ENCODE measurements around the gene HSPE1. TPM values are rescaled to one million over a fixed set of nuclear protein-coding genes. Genes with fewer than 3 reads are reported as not detected.

HSPE1 gene
- total RNA-seq, 1 donor from 2014 or later: 349 TPM

DNA sequence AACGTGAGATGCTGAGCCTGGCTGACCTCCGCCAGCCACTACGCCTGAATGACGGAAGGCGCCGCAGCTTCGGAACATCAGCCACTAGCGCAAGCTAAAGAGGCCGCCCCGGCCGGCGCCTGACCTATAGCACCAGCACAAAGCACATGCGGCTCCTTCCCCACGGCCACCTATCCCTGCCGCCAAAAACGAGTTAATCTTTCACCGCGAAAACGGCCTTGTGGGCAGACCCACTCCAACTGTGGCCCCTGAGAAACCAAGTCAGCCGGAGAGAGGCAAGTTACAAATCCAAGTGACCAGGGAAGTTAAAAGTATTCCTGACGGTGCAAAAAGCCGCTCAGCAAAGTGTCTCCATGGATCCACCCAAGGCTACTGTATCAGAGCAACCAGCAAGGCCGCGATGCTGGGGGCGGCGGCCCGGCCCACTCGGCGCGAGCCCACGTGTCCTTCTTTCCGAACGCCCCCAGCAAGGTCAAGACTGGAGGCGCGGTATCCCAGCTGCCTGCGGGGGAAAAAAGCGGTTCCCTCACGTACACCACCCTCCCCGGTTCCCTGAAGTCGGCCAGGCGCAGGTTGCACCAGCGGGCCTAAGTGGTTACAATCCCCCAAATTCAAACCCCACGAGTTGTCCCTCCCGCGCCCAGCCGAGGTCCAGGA is 1.1 kb upstream of the HSPE1 start:
- DNase-seq (ENCODE audit: low read depth): no peak
- H3K4me3 ChIP-seq (ENCODE audit: low read depth, low read length): peak overlapping the region; percentile 82
- TF ChIP-seq, protein P1, sequence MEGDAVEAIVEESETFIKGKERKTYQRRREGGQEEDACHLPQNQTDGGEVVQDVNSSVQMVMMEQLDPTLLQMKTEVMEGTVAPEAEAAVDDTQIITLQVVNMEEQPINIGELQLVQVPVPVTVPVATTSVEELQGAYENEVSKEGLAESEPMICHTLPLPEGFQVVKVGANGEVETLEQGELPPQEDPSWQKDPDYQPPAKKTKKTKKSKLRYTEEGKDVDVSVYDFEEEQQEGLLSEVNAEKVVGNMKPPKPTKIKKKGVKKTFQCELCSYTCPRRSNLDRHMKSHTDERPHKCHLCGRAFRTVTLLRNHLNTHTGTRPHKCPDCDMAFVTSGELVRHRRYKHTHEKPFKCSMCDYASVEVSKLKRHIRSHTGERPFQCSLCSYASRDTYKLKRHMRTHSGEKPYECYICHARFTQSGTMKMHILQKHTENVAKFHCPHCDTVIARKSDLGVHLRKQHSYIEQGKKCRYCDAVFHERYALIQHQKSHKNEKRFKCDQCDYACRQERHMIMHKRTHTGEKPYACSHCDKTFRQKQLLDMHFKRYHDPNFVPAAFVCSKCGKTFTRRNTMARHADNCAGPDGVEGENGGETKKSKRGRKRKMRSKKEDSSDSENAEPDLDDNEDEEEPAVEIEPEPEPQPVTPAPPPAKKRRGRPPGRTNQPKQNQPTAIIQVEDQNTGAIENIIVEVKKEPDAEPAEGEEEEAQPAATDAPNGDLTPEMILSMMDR (conservative IDR thresholded peaks at IDR 0.05; ENCODE audit: low read depth, low read length): no peak

DNA sequence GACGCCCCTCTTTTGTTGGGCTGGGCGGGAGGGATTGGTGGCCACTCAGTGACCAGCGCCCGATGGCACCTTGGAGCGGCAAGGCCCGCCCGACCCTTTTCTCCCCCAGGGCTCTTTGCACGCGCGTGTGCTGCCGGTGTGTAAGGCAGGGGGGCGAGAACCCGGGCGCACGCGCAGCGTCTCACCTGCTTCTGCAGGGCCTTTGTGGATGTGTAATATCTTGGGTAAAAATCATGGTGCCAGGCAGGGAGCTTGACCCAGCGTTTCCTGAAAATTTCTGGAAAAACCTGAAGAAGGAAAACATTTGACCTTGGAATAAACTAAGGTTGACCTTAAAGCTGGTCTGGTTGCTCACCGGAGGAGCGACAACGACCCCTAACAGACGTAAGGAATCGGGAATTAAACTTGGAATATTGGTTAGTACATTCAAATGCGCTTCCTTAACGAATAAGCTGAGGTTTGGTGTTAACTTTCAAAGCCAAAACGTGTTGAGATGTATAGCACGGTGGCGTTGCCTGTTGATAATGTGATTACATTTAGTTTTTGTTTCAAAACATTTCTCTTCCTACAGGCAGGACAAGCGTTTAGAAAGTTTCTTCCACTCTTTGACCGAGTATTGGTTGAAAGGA is 438 bp downstream of the HSPE1 start:
- peak overlapping the region; percentile 82 for H3K4me3 ChIP-seq (ENCODE audit: low read depth, low read length)
- TF ChIP-seq, protein P1 (conservative IDR thresholded peaks at IDR 0.05; ENCODE audit: low read depth, low read length): no peak
- DNase-seq (ENCODE audit: low read depth): no peak

DNA sequence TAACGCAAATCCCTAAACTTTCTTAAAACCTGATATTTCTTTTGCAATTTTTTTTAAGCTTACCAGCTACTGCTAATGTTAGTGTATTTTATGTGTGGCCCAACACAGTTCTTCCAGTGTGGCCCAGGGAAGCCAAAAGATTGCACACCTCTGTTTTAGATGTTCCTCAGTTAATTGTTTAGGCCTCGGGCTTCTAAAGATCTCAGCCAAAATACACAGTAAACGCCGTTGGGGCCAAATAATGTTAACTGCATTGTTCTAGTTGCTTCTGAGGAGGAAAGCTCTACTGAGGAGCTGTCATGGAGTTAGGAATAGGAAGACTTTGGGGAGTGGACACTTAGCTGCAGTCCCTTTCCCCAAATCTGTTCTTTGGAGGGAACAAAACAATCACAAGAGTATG is 2.0 kb downstream of the HSPE1 start:
- DNase-seq (ENCODE audit: low read depth): no peak
- H3K4me3 ChIP-seq (ENCODE audit: low read depth, low read length): peak overlapping the region; percentile 82
- TF ChIP-seq, protein P1 (conservative IDR thresholded peaks at IDR 0.05; ENCODE audit: low read depth, low read length): no peak

DNA sequence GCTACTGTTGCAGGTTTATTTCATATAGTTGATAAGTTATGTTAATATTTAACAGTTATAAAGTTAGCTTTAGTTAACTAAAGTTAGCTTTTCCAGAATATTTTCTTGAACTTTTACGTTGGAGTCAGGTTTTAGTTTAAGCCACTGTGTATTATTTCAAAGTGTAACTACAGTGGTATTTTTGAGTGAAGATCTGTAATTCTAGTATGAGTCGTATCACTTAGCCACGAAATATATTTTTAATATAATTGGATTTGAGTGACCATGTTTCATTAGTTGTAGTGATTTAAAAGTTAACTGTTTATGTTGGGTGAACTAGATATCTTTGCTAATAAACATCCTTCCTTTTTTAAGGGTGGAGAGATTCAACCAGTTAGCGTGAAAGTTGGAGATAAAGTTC is 2.5 kb downstream of the HSPE1 start:
- TF ChIP-seq, protein P1 (conservative IDR thresholded peaks at IDR 0.05; ENCODE audit: low read depth, low read length): no peak
- no peak for DNase-seq (ENCODE audit: low read depth)

DNA sequence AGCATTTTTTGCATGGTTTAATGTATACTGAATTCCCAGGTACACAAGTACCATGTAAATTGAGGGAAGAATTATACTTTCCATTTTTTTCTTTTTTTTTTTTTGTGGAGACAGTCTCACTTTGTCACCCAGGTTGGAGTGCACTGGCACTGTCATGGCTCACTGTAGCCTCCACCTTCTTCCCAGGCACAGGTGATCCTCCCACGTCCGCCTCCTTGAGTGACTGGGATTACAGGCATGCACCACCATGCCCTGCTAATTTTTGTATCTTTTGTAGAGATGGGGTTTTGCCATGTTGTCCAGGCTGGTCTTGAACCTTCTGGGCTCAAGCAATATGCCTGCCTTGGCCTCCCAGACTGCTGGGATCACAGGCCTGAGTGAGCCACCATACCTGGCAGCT is 3.8 kb downstream of the HSPE1 start:
- TF ChIP-seq, protein P1 (conservative IDR thresholded peaks at IDR 0.05; ENCODE audit: low read depth, low read length): no peak
- H3K4me3 ChIP-seq (ENCODE audit: low read depth, low read length): no peak overlapping the region
- DNase-seq (ENCODE audit: low read depth): no peak

More for the DNA sequence above, 2.5 kb downstream of the HSPE1 start:
- H3K4me3 ChIP-seq (ENCODE audit: low read depth, low read length): peak overlapping the region; percentile 82

DNA sequence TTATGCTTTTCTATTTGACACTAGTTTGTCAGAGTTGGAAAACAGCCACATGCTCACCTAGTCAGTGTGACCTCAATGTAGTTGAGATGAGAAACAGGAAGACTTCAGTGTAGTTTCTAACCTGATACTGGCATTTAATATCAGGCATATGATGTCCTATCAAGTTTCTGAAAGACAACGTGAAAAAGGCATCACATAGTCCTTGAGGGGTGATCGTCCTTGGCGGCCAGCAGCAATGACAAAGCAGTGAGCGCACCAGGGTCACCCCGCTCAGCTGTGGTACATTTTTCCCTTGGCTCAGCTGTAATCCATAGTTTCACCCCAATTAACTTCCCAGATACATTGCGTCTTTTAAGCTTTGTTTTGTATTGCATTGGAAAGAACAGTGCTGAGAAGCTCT is 4.3 kb downstream of the HSPE1 start:
- TF ChIP-seq, protein P1 (conservative IDR thresholded peaks at IDR 0.05; ENCODE audit: low read depth, low read length): no peak
- no peak for DNase-seq (ENCODE audit: low read depth)
- no peak overlapping the region for H3K4me3 ChIP-seq (ENCODE audit: low read depth, low read length)

DNA sequence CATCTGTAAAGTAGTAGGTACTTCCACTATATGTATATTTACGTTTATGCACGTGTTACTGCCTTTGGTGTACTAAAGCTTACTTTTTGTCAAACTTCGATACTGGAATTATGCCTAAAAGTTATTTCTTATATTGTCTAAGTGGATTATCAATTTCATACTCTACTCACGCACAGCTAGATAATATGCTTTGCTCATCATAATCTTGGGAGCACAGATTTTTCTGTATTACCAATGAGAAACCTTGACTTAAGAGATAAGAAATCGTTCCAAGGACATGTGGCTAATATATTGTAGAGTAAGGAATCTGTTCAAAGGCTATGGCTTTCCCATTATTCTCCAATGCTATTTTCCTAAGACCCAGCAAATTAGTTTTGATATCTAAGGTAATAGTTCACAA is 6.5 kb downstream of the HSPE1 start:
- H3K4me3 ChIP-seq (ENCODE audit: low read depth, low read length): no peak overlapping the region
- DNase-seq (ENCODE audit: low read depth): no peak
- TF ChIP-seq, protein P1 (conservative IDR thresholded peaks at IDR 0.05; ENCODE audit: low read depth, low read length): no peak

Measured in epithelial cell of proximal tubule (primary cell).